Measurements from ENCODE around the gene NHP2. TPM values are rescaled to one million over a fixed set of nuclear protein-coding genes. Genes with fewer than 3 reads are reported as not detected.

Gene NHP2
- total RNA-seq, 2 experiments from 2014 or later: 42.2 to 44.5 TPM

DNA sequence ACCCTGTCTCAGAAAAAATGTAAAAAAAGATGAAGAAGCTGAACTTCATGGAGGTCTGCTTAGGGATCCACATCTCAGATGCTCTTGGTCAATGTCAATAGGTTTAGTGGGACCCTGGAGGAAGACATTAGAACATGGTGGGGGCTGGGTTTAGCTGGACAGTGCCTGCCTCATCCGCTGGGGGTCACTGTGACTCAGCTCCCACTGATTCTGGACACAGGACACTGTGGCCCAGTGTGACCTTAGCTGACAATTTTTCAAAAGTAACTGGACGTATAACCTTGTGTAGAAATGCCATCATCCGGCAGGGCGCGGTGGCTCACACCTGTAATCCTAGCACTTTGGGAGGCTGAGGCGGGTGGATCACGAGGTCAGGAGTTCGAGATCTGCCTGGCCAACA is 43.3 kb upstream of the NHP2 start:
- intact Hi-C loops (cut with DNase I, micrococcal nuclease): no loop called here
- peaks cover 14% of the 10 kb centered on the region for H3K27me3 Mint-ChIP-seq
- no peaks in the 10 kb centered on the region for H3K9me3 Mint-ChIP-seq
- H3K36me3 Mint-ChIP-seq (ENCODE audit: low read depth): no peaks in the 10 kb centered on the region
- Histone ChIP-seq H3K9me3 (ENCODE audit: control insufficient read depth in 1 of 2, insufficient read depth in 1 of 2, low read length in 2 of 2) (no peaks in the 10 kb centered on the region), H3K4me1 (ENCODE audit: insufficient read depth, low read length) (peaks cover 14% of the 10 kb centered on the region), H3K4me3 (ENCODE audit: low read length) (no peak overlapping the region), H3K27me3 (ENCODE audit: control insufficient read depth in 1 of 2, insufficient read depth in 2 of 2, low read length in 2 of 2) (peaks cover 0 to 2% of the 10 kb centered on the region in 2 experiments), H3K27ac (ENCODE audit: low read depth in 1 of 2, low read length in 2 of 2) (no peak overlapping the region), H3K36me3 (ENCODE audit: insufficient read depth, low read length) (no peaks in the 10 kb centered on the region)
- TF ChIP-seq, protein P1, sequence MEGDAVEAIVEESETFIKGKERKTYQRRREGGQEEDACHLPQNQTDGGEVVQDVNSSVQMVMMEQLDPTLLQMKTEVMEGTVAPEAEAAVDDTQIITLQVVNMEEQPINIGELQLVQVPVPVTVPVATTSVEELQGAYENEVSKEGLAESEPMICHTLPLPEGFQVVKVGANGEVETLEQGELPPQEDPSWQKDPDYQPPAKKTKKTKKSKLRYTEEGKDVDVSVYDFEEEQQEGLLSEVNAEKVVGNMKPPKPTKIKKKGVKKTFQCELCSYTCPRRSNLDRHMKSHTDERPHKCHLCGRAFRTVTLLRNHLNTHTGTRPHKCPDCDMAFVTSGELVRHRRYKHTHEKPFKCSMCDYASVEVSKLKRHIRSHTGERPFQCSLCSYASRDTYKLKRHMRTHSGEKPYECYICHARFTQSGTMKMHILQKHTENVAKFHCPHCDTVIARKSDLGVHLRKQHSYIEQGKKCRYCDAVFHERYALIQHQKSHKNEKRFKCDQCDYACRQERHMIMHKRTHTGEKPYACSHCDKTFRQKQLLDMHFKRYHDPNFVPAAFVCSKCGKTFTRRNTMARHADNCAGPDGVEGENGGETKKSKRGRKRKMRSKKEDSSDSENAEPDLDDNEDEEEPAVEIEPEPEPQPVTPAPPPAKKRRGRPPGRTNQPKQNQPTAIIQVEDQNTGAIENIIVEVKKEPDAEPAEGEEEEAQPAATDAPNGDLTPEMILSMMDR (IDR thresholded peaks at IDR 0.05): no peak
- DNase-seq (no peak), ATAC-seq (ENCODE audit: poor library complexity) (no peak)
- no peak overlapping the region for H3K27ac Mint-ChIP-seq
- H3K4me3 Mint-ChIP-seq: no peak overlapping the region
- POLR2A ChIA-PET: no interaction called here
- H3K4me1 Mint-ChIP-seq (ENCODE audit: low read depth): no peaks in the 10 kb centered on the region
- CTCF ChIA-PET: no interaction called here

DNA sequence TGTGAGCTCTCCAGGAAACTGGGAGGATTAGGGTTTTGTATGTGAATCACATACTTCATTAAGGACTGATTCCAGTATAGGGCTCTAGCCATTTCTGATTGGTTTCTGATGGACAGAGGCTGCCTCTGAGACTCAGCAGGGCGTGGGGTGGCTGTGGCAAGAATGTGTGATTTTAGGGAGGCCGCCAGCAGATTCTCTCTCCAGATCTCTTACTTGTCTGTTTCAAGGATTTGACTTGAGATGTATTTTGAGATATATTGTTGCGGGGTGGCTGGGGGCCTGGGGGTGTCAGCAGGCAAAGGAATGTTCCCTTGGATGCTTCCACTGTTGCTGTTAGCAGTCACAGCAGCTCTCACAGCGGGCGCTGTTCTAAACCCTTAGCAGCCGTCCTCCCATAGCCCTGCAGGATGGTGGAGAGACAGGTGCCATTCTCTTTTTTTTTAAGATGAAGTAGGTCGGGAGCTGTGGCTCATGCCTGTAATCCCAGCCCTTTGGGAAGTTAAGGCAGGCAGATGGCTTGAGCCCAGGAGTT is 42.7 kb upstream of the NHP2 start:
- Mint-ChIP-seq H3K27me3 (peaks cover 14% of the 10 kb centered on the region), H3K27ac (no peak overlapping the region), H3K9me3 (no peaks in the 10 kb centered on the region), H3K36me3 (ENCODE audit: low read depth) (no peaks in the 10 kb centered on the region), H3K4me1 (ENCODE audit: low read depth) (no peaks in the 10 kb centered on the region), H3K4me3 (no peak overlapping the region)
- Histone ChIP-seq H3K27me3 (ENCODE audit: control insufficient read depth in 1 of 2, insufficient read depth in 2 of 2, low read length in 2 of 2) (peaks cover 0 to 2% of the 10 kb centered on the region in 2 experiments), H3K4me3 (ENCODE audit: low read length) (no peak overlapping the region), H3K36me3 (ENCODE audit: insufficient read depth, low read length) (no peaks in the 10 kb centered on the region), H3K9me3 (ENCODE audit: control insufficient read depth in 1 of 2, insufficient read depth in 1 of 2, low read length in 2 of 2) (no peaks in the 10 kb centered on the region), H3K27ac (ENCODE audit: low read depth in 1 of 2, low read length in 2 of 2) (no peak overlapping the region), H3K4me1 (ENCODE audit: insufficient read depth, low read length) (peaks cover 14% of the 10 kb centered on the region)
- TF ChIP-seq, protein P1 (IDR thresholded peaks at IDR 0.05): no peak
- intact Hi-C loops (cut with DNase I, micrococcal nuclease): no loop called here
- ATAC-seq (ENCODE audit: poor library complexity): no peak
- DNase-seq: no peak
- ChIA-PET POLR2A (no interaction called here), CTCF (no interaction called here)

DNA sequence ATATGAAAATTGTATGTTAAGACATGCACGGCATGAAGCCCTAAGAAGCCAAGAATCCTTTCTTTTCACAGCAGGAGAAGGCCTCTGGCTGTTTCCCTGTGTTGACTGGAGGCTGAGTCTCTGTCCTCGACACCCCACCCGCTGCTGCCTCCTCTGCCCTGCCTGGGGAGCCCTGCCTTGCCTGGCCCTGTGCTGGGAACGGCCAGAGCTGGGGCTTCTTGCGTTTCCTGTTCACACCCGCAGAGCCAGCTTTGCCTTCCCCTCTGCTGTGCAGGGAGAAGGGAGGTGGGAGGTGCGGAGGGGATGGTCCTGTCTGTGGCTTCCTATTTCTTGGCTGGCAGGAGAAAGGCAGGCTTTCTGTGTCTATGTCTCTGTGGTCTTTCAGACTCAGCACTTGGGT is 40.3 kb upstream of the NHP2 start:
- Mint-ChIP-seq H3K9me3 (no peaks in the 10 kb centered on the region), H3K36me3 (ENCODE audit: low read depth) (no peaks in the 10 kb centered on the region), H3K27ac (no peak overlapping the region), H3K4me3 (no peak overlapping the region), H3K27me3 (peaks cover 19% of the 10 kb centered on the region), H3K4me1 (ENCODE audit: low read depth) (no peaks in the 10 kb centered on the region)
- intact Hi-C loops (cut with DNase I, micrococcal nuclease): no loop called here
- Histone ChIP-seq H3K4me1 (ENCODE audit: insufficient read depth, low read length) (peaks cover 14% of the 10 kb centered on the region), H3K27me3 (ENCODE audit: control insufficient read depth in 1 of 2, insufficient read depth in 2 of 2, low read length in 2 of 2) (peaks cover 2 to 5% of the 10 kb centered on the region in 2 experiments), H3K9me3 (ENCODE audit: control insufficient read depth in 1 of 2, insufficient read depth in 1 of 2, low read length in 2 of 2) (no peaks in the 10 kb centered on the region), H3K36me3 (ENCODE audit: insufficient read depth, low read length) (no peaks in the 10 kb centered on the region), H3K27ac (ENCODE audit: low read depth in 1 of 2, low read length in 2 of 2) (no peak overlapping the region), H3K4me3 (ENCODE audit: low read length) (no peak overlapping the region)
- DNase-seq (no peak), ATAC-seq (ENCODE audit: poor library complexity) (no peak)
- TF ChIP-seq, protein P1 (IDR thresholded peaks at IDR 0.05): no peak
- ChIA-PET POLR2A (no interaction called here), CTCF (no interaction called here)

Measured in CD4-positive, alpha-beta T cell (primary cell).